GM11168 (cell line): Measurements from ENCODE around the gene RNF112.

Source experiments
- in situ Hi-C: fragments of 300-500 bp; cut with MboI; formaldehyde crosslinking; loops from one replicate; pipeline ENCODE4 v1.12.0; 2022; ENCODE audit warnings: low sequenced_read_pairs; ENCODE audit not compliant: unreplicated experiment

The RNF112 gene

DNA sequence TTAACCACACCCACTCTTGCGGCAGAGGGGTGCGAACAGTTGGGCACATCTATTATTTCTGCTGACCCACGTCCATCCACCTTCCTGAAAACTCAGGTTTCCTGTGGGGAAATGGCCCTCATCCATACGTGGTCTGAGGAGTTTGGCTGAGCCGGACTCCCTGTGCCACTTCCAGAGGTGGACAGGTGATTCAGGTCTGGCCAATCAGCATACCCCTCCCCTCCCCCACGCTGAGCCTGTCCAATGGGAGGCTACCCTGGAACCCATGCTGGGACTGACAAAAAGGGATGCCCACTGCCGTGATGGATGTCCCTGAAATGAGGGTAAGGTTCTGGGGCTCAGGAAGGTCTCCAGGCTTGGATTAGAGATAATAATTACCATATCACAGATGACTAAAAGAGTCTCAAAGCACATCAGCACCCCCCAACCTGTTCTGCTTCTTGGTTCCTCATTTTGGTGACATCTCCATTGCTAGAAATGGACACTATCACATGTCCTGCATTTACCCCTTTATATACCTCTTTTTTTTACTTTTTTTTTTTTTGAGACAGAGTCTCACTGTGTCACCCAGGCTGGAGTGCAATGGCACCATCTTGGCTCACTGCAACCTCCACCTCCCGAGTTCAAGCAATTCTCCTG lies 38.0 kb upstream of the RNF112 start:
- in situ Hi-C loops: loop anchor here (25.0 kb wide), 1 partner anchor 389 kb away; no protein-coding TSS in a partner anchor

DNA sequence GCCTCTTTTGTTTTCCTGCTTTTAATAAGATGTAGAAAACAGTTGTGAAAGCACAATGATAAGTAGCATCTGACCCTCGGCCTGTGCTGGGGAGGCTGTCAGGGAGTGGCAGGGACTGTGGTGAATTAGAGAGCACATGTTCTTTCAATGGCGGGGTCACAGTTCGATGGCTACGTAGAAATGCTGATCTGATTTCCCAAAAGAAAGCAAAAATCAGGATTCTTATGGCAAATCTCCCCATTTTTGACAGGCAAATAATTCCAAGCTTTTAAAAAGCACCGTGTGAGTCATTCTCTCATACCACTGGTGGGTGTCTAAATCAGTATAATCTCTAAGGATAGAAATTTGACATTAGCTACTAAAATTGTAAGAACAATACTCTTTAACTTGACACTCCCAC lies 36.9 kb upstream of the RNF112 start:
- in situ Hi-C loops: loop anchor here (25.0 kb wide), 1 partner anchor 388 kb away; no protein-coding TSS in a partner anchor

DNA sequence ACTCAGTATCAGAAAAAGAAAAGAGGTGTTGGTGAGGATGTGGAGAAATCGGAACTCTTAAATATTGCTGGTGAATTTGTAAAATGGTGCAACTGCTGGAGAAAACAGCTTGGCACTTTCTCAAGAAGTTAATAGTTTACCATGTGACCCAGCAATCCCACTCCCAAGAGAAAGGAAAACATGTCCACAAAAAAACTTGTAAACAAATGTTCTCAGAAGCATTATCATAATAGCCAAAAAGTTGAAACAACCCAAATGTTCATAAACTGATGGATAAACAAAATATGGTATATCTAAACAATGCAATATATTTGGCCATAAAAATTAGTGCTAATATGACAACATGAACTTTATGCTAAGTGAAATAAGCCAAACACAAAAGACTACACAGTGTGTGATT lies 35.3 kb upstream of the RNF112 start:
- in situ Hi-C loops: no loop called here

DNA sequence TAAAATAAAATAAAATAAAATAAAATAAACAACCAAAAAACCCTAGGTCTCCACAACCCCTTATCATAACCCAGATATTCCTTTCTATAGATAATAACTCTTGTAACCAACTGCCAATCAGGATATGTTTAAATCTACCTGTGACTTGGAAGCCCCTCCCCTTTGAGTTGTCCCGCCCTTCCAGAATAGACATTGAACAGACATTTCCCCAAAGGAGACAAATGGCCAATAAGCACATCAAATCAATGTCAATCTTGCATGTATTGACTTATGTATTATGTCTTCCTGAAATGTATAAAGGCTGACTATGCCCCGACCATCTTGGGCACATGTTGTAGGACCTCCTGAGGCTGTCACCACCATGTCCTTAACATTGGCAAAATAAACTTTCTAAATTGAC lies 34.2 kb upstream of the RNF112 start:
- in situ Hi-C loops: no loop called here

DNA sequence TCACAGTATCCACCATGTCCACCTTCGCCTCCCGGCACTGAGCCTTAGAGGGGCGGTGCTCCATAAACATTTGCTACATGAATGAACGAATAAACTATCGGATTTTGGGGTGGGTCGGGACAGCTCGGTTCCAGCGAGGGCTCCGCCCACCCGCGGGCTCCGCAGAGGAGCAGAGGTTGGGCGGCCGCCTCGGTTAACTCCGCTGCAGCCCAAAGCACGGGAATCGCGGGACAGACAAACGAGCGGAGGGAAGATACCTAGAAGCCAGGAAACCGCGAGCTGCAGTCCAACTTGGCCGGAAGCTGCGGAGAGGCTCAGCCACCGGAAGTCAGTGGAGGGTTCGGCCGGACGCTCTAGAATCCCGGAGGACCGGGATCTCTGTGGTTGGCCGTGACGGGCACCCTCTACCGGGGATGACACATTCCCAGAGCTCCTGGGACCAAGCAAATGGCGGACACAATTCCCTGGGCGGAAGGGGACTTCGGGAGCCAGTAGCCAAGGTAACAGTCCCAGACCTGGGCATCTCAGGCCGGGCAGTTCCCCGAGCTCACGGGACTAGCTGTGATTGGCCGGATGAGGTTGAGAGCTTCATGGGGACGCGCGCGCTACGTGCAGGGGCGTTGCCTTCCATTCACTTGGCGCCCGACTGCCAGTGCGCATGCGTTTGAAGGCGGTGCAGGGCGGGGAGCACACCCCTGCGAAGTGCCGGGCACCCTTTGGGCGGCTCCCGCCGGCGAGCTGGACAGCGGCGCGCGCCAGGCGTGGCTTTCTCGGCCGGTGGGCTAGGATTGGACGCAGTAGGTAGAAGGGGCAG lies 33.2 kb upstream of the RNF112 start:
- in situ Hi-C loops: no loop called here

DNA sequence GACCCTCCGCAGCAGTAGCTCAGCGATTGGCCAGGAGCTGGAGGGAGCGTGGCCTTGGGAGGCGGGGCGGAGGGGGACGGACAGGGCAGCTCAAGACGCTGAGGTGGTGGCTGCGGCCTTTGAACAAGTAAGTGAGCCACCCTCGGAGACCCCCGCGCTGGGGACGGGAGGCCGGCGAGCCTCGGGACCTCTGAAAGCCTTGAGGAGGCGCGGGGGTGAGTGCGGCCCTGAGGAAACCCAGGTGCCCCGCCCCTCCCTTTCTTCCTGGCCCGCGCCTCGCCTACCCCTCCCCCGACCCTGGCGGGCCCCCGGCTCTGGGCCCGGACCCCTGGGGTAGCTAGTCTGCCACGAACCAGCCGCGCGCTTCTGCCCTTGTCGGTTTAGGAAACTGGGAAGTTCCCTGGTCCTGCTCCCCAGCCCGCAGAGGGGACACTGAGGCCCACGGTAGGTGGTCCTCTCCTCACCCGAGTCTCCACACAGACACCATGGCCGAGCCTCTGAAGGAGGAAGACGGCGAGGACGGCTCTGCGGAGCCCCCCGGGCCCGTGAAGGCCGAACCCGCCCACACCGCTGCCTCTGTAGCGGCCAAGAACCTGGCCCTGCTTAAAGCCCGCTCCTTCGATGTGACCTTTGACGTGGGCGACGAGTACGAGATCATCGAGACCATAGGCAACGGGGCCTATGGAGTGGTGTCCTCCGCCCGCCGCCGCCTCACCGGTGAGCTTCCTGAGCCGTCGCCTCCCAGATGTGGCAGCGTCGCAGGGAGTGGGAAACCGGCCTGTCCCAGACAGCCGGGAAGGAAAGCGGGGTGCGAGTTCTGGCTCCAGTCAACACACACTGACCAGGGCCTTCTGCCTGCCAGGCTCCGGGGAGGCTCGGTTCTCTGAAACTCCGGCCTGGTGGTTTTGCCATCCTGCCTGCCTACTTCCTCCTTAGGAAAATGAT lies 32.3 kb upstream of the RNF112 start, which contains the start of gene MAPK7:
TSS of gene MAPK7 (plus strand) at position 83 of the 945 bp plus-strand sequence. CDS start at position 486, 403 bp downstream.
- in situ Hi-C loops: no loop called here

DNA sequence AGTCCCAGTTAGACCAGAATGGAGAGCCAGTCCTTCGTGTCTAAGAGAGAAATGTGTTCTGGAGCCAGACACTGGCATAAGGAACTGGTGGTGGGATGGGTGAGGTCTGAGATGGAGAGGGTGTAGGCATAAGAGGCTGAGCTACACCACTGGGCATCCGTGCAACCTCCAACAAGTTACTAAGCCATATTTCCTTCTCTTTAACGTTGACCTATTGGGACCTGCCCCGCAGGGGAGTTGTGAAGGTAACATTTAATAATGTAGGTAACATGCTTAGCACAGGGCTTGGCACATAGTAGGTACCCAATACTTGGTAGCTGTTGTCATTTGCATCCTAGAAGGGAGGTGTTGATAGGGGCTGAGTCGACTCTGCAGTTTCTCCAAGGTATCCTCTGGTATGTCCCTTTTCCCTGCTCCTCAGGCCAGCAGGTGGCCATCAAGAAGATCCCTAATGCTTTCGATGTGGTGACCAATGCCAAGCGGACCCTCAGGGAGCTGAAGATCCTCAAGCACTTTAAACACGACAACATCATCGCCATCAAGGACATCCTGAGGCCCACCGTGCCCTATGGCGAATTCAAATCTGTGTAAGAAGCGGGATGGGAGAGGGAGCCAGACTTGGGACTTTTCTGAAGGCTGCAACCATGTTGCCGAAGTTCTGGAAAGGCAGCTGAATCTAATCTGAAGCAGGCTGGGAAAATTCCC lies 31.5 kb upstream of the RNF112 start:
- in situ Hi-C loops: no loop called here

DNA sequence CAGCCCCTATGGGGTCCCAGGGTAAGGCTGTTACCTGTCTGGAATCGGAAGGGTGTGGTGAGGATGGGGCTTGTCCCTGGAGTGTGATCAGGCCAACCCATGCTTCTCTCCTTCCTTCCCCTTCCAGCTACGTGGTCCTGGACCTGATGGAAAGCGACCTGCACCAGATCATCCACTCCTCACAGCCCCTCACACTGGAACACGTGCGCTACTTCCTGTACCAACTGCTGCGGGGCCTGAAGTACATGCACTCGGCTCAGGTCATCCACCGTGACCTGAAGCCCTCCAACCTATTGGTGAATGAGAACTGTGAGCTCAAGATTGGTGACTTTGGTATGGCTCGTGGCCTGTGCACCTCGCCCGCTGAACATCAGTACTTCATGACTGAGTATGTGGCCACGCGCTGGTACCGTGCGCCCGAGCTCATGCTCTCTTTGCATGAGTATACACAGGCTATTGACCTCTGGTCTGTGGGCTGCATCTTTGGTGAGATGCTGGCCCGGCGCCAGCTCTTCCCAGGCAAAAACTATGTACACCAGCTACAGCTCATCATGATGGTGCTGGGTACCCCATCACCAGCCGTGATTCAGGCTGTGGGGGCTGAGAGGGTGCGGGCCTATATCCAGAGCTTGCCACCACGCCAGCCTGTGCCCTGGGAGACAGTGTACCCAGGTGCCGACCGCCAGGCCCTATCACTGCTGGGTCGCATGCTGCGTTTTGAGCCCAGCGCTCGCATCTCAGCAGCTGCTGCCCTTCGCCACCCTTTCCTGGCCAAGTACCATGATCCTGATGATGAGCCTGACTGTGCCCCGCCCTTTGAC lies 30.3 kb upstream of the RNF112 start:
- in situ Hi-C loops: no loop called here

DNA sequence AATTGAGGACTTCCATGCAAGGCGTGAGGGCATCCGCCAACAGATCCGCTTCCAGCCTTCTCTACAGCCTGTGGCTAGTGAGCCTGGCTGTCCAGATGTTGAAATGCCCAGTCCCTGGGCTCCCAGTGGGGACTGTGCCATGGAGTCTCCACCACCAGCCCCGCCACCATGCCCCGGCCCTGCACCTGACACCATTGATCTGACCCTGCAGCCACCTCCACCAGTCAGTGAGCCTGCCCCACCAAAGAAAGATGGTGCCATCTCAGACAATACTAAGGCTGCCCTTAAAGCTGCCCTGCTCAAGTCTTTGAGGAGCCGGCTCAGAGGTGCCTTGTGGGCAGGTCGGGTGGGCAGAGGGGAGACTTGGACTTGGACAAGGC lies 29.7 kb upstream of the RNF112 start:
- in situ Hi-C loops: no loop called here

DNA sequence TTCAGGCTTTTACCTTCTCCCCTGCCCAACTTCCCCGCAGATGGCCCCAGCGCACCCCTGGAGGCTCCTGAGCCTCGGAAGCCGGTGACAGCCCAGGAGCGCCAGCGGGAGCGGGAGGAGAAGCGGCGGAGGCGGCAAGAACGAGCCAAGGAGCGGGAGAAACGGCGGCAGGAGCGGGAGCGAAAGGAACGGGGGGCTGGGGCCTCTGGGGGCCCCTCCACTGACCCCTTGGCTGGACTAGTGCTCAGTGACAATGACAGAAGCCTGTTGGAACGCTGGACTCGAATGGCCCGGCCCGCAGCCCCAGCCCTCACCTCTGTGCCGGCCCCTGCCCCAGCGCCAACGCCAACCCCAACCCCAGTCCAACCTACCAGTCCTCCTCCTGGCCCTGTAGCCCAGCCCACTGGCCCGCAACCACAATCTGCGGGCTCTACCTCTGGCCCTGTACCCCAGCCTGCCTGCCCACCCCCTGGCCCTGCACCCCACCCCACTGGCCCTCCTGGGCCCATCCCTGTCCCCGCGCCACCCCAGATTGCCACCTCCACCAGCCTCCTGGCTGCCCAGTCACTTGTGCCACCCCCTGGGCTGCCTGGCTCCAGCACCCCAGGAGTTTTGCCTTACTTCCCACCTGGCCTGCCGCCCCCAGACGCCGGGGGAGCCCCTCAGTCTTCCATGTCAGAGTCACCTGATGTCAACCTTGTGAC lies 29.1 kb upstream of the RNF112 start:
- in situ Hi-C loops: no loop called here

DNA sequence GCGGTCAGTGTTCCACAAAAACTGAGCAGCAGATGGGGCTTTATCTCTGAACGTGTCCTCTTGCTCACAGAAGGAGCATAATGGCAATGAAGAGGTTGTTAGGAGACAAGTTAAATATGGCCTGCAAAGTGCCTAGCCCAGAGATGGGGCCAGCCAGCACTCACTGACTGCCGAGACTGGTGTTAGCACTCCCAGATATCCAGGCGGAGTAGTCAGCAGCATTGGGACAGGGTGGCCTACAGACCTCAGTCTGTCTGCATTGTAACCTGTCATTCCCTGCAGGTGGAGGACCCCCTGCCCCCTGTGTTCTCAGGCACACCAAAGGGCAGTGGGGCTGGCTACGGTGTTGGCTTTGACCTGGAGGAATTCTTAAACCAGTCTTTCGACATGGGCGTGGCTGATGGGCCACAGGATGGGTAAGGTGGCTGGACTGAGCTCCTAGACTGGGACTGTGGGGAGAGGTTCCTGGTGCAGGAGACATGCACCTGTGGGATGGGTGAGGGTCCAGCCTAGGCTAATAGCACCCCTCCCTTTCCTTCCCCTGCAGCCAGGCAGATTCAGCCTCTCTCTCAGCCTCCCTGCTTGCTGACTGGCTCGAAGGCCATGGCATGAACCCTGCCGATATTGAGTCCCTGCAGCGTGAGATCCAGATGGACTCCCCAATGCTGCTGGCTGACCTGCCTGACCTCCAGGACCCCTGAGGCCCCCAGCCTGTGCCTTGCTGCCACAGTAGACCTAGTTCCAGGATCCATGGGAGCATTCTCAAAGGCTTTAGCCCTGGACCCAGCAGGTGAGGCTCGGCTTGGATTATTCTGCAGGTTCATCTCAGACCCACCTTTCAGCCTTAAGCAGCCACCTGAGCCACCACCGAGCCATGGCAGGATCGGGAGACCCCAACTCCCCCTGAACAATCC lies 28.2 kb upstream of the RNF112 start:
- in situ Hi-C loops: no loop called here

DNA sequence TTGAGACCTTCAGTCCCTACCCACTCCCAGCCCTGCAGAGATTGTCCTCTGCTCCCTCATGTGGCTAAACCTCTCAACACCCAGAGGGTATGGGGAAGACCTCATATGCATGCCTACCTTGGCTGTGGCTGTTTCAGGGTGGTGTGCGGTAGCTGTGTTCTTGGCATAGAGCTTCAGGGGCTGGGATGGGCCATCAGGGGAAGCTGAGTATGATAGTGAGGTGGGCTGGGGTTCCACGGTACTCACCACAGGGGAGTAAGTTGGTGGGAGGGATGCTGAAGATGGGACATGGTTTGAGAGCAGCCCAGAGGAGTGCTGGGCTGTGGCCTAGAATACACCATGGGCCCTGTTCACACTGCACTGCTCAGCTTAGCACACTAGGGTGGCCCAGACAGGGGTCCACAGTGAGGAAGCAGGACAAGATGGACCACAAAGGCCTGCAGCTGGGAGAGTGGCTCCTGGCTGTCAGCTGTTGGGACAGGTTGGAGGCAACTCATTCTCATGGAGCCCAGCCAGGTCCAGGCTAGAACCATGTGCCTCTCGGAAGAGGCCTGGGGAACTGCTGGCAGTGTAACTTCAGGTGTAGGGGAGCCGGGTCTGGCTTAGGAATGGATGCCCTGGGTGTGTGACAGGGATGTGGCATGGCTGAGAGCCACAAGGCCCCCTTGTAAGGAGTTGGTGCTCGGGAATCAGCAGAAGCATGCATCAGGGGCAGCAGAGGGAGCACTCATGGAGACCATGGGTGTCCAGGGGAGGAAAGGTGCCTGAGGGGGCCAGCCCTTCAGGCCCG lies 27.2 kb upstream of the RNF112 start:
- in situ Hi-C loops: no loop called here

DNA sequence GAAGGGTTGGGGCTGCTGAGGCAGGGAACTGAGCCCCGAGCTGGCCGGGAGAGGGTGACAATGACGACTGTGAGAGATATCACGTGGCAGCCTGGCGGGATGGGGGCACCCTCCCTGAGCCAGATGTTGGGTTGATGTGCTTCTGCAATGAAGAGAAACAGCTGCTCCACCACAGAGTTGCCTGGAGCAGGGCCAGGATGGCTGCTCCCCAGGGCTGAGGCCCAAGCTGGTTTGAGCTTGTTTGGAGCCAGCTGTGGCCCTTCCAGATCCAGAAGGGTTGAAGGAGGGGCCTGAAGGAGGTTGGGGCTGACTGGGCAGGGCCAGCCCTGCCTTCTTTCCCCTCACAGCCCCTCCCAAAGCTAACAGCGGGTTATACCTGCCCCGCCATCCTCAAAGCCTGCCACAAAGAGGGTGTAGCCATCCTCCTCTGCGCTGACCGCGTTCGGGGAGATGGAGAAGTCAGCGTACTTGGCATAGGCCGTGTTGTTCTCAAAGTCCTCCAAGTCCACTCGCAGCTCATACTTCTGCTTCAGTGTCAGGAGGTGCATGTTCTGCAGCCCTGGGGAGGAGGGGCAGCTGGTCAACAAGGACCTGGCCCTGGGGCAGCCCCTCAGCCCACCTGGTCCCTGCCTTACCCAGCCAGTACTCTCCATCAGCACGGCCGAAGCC lies 26.2 kb upstream of the RNF112 start:
- in situ Hi-C loops: no loop called here

DNA sequence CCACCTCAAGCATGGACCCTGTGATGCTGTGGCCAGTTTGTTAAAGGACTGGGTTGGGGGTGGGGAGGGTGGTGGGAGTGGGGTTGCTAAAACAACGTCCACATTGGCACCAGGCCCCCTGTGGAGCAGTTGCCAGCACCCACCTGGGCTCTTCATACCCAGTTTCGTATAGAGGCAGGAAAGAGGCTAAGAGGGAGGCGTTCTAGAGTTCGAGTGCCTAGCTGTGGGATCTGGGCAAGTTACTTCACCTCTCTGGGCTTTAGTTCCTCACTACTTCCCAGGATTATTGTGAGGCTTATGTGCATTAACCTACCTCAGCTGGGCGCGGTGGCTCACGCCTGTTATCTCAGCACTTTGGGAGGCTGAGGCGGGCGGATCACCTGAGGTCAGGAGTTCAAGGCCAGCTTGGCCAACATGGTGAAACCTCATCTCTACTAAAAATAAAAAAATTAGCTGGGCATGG lies 25.5 kb upstream of the RNF112 start:
- in situ Hi-C loops: no loop called here

DNA sequence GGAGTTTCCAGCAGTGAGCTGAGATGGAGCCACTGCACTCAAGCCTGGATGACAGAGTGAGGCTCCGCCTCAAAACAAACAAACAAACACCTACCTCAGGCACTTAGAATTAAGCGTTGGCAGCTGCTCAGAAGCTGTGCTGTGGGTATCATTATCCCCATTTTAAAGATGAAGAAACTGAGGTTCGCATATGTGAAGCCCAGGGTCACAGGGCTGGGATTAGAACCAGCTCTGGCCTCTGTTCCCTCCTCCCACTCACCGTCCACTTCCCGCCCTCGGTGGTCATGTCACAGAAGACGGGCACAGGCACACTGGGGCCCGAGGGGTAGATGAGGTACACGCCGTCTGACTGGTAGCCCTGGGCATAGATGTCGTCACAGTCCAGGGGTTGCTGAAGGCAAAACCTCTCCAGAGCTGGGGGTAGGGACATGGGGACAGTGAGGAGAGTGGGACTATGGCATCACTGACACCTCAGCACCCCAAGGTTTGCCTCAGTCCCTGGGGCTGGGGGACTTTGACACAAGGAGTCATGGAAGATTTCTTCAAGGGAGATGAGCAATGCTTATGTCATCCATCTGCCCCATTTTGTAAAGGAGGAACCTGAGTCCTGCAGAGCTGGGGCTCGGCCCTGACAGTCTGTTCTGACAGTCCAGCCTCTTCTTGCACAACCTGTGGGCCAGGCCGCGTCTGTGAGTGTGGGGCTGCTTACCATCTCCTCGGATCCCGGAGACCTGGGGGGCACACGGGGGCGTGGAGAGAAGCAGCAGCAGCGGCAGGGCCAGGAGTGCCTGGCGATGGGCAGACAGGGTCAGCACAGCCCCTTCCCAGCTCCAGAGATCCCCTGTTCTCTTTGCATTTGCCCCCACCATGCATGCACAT lies 24.7 kb upstream of the RNF112 start:
- in situ Hi-C loops: no loop called here
